HG03095 (cell line): ENCODE data around the gene CSH1.
A peak's percentile ranks its signal among the peaks of the same experiment; 100 is the strongest.
"Not testable (repeated sequence)": the region's sequence is repeated elsewhere in the genome, so short reads cannot be mapped to it uniquely, and the experiment has no call there.

ENCODE experiments used
- ATAC-seq: cut with Tn5 transposase; IDR thresholded peaks from one replicate; pipeline ENCODE4 v1.9.1; 2021; ENCODE audit warnings: moderate library complexity; ENCODE audit not compliant: unreplicated experiment

Gene CSH1

DNA sequence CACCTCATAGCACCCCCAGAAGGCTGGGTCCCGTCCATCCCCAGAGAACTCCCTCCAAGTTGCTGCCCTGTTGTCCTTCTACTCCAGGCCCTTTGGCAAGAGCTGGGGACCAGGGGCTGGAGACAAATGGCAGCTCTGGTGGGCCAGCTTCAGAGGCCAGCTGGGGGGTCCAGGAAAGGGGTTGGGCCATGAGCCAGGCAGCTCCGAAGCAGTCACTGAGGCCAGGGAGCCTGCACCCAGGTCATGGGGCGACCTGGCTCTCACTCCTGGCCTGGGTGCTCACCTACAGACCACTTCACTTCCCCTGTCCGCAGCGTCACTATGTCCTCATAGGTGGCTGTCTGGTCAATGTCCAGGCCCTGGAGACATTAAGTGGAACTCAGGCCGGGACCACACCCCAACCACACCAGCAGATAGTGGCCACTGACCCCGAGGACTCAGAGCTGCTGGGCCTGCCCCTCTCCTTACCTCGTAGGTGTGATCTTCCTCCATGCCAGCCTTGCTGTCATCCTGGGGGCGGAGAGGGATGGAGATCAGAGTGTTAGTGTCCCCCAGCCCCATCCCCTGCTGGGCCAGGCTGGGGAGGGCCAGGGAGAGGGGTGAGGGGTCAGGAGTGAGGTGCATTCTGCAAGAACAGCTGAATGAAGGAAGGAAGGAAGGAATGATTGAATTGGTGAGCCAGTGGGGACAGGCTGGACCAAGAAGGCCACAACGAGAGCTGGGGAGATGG, 32.8 kb upstream of the CSH1 start:
- no peak for ATAC-seq

GRCh38 chr17:63928172-63928666, 31.8 kb upstream of the CSH1 start:
- ATAC-seq: no peak

DNA sequence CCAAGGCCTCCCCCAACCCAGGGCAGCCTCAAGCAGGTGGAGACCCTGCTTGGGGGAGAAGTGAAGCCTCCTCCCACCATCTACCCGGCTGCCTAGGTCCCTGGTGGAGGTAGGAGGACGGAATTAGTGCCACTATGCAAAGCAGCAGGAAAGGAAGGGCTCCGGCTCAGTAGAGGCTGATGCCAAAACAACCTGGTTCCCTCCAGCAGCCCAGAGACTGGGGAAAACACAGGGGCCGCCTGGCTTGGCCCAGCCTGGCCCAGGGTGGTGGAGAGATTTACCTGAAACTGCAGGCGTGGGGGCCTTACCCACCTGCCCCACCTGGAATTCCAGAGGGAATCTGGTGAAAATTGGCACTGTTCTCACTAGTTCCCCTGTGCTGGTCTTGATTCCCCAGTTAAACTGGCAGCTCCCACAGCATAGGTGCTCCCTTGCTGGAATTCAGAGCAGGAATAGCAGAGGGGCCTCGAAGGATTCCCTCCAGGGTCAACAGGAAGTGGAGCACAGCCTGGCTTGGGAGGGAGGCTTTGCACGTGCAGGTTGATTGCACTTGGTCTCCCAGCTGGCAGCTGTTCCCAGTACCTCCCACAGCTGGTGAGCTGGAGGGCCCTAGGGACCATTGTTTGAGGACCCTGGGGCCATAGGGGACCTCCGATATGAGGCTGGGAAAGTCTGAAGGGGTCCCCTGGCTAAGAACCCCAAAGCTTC, 31.2 kb upstream of the CSH1 start:
- no peak for ATAC-seq

- no peak for ATAC-seq
Measured at GRCh38 chr17:63926164-63926563, 29.8 kb upstream of the CSH1 start.

GRCh38 chr17:63925615-63926014, 29.2 kb upstream of the CSH1 start:
- no peak for ATAC-seq

GRCh38 chr17:63922402-63922801, 26.0 kb upstream of the CSH1 start:
- not testable (repeated sequence) for ATAC-seq

GRCh38 chr17:63920779-63921178, 24.4 kb upstream of the CSH1 start:
- not testable (repeated sequence) for ATAC-seq

GRCh38 chr17:63920050-63920449, 23.7 kb upstream of the CSH1 start:
- ATAC-seq: not testable (repeated sequence)

GRCh38 chr17:63919311-63919723, 22.9 kb upstream of the CSH1 start:
- no peak for ATAC-seq

DNA sequence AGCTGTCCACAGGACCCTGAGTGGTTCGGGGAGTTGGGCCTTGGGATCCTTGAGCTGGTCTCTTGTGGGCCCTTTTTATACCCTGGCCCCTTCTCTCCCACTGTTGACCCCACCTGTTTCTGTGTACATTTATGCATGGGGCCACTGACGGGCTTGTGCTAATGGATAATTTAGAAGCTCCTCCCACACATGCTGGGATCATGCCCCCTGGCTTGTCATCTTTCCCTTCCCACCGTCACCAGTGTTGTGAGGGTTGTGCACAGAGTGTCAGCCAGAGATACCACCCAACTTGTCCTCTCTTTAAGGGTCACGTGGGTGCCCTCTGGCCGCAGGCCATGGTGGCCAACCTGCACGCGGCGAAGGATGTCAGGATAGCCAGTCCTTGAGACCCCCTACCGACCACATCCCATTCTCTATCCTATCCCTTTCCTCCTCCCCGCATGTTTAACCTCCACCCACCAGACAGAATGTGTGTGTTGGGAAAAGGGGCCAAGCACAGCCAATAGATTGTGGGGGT, 22.5 kb upstream of the CSH1 start, which contains the start of gene GH1:
TSS of gene GH1 (minus strand) at position 51 of the 517 bp plus-strand sequence. CDS start 63 bp downstream, outside the sequence.
- not testable (repeated sequence) for ATAC-seq

- ATAC-seq: no peak
Measured at GRCh38 chr17:63918305-63918704, 21.9 kb upstream of the CSH1 start.

GRCh38 chr17:63917646-63918045, 21.3 kb upstream of the CSH1 start:
- ATAC-seq: no peak

DNA sequence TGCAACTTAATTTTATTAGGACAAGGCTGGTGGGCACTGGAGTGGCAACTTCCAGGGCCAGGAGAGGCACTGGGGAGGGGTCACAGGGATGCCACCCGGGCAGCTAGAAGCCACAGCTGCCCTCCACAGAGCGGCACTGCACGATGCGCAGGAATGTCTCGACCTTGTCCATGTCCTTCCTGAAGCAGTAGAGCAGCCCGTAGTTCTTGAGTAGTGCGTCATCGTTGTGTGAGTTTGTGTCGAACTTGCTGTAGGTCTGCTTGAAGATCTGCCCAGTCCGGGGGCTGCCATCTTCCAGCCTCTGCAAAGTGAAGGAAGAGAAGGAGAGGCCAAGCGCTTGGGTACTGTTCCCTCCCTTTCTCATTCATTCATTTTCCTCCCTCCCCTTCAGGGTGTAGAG, 20.8 kb upstream of the CSH1 start:
- not testable (repeated sequence) for ATAC-seq

DNA sequence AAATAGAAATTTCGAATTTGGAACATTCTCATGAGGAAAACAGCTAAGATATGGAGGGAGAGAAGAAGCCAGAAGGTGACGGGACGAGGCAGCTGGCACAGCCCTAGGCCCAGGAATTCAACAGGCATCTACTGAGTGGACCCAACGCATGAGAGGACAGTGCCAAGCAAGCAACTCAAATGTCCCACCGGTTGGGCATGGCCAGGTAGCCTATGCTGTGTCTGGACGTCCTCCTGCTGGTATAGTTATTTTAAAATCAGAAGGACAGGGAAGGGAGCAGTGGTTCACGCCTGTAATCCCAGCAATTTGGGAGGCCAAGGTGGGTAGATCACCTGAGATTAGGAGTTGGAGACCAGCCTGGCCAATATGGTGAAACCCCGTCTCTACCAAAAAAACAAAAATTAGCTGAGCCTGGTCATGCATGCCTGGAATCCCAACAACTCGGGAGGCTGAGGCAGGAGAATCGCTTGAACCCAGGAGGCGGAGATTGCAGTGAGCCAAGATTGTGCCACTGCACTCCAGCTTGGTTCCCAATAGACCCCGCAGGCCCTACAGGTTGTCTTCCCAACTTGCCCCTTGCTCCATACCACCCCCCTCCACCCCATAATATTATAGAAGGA, 20.3 kb upstream of the CSH1 start:
- no peak for ATAC-seq

- peak; percentile 53 for ATAC-seq
Measured at GRCh38 chr17:63915753-63916152, 19.4 kb upstream of the CSH1 start.

DNA sequence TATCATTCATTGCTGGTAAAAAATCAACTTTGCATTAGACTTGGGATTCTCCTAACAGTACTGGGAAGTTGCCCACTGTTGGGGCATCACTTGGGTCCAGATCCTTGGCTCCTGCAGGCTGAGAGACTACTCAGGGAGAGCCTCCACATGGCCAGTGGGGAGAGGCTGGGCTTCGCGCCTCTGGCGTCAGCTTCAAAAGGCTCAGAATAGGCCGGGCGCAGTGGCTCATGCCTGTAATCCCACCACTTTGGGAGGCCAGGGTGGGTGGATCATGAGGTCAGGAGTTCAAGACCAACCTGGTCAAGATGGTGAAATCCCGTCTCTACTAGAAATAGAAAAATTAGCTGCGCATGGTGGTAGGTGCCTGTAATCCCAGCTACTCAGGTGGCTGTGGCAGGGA, 18.1 kb upstream of the CSH1 start:
- no peak for ATAC-seq

GRCh38 chr17:63911657-63912100, 15.3 kb upstream of the CSH1 start:
- no peak for ATAC-seq

- ATAC-seq: no peak
Measured at GRCh38 chr17:63911041-63911635, 14.8 kb upstream of the CSH1 start, which contains the start of gene CSHL1. Gene CSHL1 (minus strand): TSS chr17:63911258. CDS start chr17:63911196, 62 bp downstream.

GRCh38 chr17:63910096-63910495, 13.7 kb upstream of the CSH1 start:
- ATAC-seq: no peak

GRCh38 chr17:63909586-63909985, 13.2 kb upstream of the CSH1 start:
- not testable (repeated sequence) for ATAC-seq
